ENCODE measurements around the gene NAB2. TPM values are rescaled to one million over a fixed set of nuclear protein-coding genes. Genes with fewer than 3 reads are reported as not detected.

The NAB2 gene
- total and polyA plus RNA-seq, 9 of the 15 experiments (the other 6 are each of a cell fraction or from before 2014, with no cell fraction given): 0.45 to 40.9 (median 20.4) TPM

DNA sequence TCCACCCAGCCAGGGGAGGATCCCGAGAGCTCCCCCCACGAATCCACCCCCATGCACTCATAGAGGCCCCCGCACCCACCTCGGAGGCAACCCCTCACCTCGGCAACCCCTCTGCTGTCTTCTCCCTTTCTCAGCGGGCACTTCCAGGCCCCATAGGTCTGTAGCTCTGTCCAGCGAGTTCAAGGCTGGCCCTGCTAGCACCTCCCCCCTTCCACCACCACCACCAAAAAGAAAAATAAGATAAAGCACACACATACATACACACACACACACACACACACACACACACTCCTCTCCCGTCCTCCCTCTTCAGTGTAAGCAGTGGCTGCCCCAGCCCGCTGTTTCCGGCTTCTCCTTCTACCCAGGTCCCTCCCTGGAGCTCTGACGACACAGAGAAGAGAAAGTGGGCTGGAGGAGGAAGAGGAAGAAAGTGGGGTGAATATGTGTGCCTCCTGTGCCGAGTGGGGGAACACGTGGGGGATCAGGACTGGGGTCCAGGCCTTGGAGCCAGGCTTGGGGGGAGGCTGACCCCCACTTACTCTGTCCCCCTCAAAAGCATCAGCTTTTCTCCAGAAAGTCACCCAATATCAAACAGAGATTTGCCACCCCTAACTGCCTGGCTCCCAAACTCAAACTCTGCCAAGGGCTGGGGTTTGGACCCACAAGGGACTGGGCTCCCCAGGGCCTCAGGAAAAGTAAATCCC lies 22.3 kb downstream of the NAB2 start, which contains the start of gene STAT6 (continued):
- TF ChIP-seq ARID4B (CRISPR knock-in tag; IDR thresholded peaks at IDR 0.05): no peak
- no peak for TF ChIP-seq RBM39 (optimal IDR thresholded peaks at IDR 0.05; ENCODE audit: low read depth, low read length)
- TF ChIP-seq, protein P1, sequence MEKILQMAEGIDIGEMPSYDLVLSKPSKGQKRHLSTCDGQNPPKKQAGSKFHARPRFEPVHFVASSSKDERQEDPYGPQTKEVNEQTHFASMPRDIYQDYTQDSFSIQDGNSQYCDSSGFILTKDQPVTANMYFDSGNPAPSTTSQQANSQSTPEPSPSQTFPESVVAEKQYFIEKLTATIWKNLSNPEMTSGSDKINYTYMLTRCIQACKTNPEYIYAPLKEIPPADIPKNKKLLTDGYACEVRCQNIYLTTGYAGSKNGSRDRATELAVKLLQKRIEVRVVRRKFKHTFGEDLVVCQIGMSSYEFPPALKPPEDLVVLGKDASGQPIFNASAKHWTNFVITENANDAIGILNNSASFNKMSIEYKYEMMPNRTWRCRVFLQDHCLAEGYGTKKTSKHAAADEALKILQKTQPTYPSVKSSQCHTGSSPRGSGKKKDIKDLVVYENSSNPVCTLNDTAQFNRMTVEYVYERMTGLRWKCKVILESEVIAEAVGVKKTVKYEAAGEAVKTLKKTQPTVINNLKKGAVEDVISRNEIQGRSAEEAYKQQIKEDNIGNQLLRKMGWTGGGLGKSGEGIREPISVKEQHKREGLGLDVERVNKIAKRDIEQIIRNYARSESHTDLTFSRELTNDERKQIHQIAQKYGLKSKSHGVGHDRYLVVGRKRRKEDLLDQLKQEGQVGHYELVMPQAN (IDR thresholded peaks at IDR 0.05; ENCODE audit: borderline replicate concordance): peak; percentile 69; the same call in 1 of the 2 replicates
- TF ChIP-seq SRF (CRISPR knock-in tag; IDR thresholded peaks at IDR 0.05): no peak
- TF ChIP-seq PCBP2 (IDR thresholded peaks at IDR 0.05; ENCODE audit: low read depth, low read length, poor library complexity, severe bottlenecking): no peak
- TF ChIP-seq E2F5 (CRISPR knock-in tag; IDR thresholded peaks at IDR 0.05): no peak
- TF ChIP-seq ZNF41 (CRISPR knock-in tag; conservative IDR thresholded peaks at IDR 0.05): no peak
- no peak for TF ChIP-seq ZNF347 (CRISPR knock-in tag; IDR thresholded peaks at IDR 0.05; ENCODE audit: low read depth)
- TF ChIP-seq MTA1 (IDR thresholded peaks at IDR 0.05; ENCODE audit: borderline replicate concordance): no peak
- TF ChIP-seq GABPB2 (CRISPR knock-in tag; conservative IDR thresholded peaks at IDR 0.05): no peak
- no peak; the same call in 1 of the 2 replicates for TF ChIP-seq TEAD4 (IDR thresholded peaks at IDR 0.05; ENCODE audit: low read length)
- no peak for TF ChIP-seq TEAD4 (CRISPR knock-in tag; IDR thresholded peaks at IDR 0.05; ENCODE audit: borderline replicate concordance)
- 0 out of 2 replicates have a peak, but pooled peaks have one; percentile 18 for TF ChIP-seq DEAF1 (CRISPR knock-in tag; IDR thresholded peaks at IDR 0.05)
- TF ChIP-seq SETDB1 (IDR thresholded peaks at IDR 0.05; ENCODE audit: low read length): no peak
- no peak for TF ChIP-seq ZC3H11A (IDR thresholded peaks at IDR 0.05; ENCODE audit: low read depth, low read length)
- TF ChIP-seq ZNF324 (CRISPR knock-in tag; IDR thresholded peaks at IDR 0.05): no peak
- TF ChIP-seq ZNF23 (CRISPR knock-in tag; IDR thresholded peaks at IDR 0.05): no peak
- no peak for TF ChIP-seq THRAP3 (IDR thresholded peaks at IDR 0.05; ENCODE audit: borderline replicate concordance)
- TF ChIP-seq, protein P2, sequence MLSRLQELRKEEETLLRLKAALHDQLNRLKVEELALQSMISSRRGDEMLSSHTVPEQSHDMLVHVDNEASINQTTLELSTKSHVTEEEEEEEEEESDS (CRISPR knock-in tag; IDR thresholded peaks at IDR 0.05): no peak
- TF ChIP-seq POLR2A (conservative IDR thresholded peaks at IDR 0.05): peak; percentile 85
- peak; percentile 61; the same call in 1 of the 2 replicates for TF ChIP-seq ZEB2 (IDR thresholded peaks at IDR 0.05)

All from K562 (cell line).